OCI-LY7 (cell line): Measurements from ENCODE around the gene CPT2. TPM values are rescaled to one million over a fixed set of nuclear protein-coding genes. Genes with fewer than 3 reads are reported as not detected.

ENCODE experiments used
- BruUV-seq: library from RNA; stranded (reverse); fragments of 400-500 nt; replicated peaks from 2 replicates; lab custom pipeline; 2021; lab: Mats Ljungman, UMichigan
- CTCF ChIA-PET: fragments of 300-600 bp; sonication (Branson Sonifier 250); formaldehyde crosslinking; loops from one replicate; lab custom pipeline; 2022; ENCODE audit warnings: antibody characterized with exemption; ENCODE audit not compliant: unreplicated experiment; lab: Charles Lee
- POLR2A ChIA-PET: fragments of 300-600 bp; sonication (Branson Sonifier 250); formaldehyde crosslinking; loops from one replicate; lab custom pipeline; 2022; ENCODE audit warnings: antibody characterized with exemption; lab: Charles Lee
- DNase-seq: peaks from one replicate; pipeline ENCODE4 v3.0.0-alpha.2; 2015; ENCODE audit warnings: low spot score
- H2AFZ ChIP-seq: fragments of 200-600 bp; sonication (generic), shearing (Covaris generic); 2 replicates; pipeline ENCODE4 v1.6.1; 2014; ENCODE audit warnings: mild to moderate bottlenecking, antibody characterized with exemption, low read length, moderate library complexity
- H3K27ac ChIP-seq: fragments of 200-600 bp; sonication (generic); 2 replicates; pipeline ENCODE4 v1.5.1; 2014; ENCODE audit warnings: mixed run types, low read depth, mild to moderate bottlenecking, moderate library complexity, low read length, inconsistent platforms; ENCODE audit not compliant: poor library complexity, severe bottlenecking
- H3K36me3 ChIP-seq: fragments of 200-600 bp; sonication (generic); 2 replicates; pipeline ENCODE4 v1.6.1; 2014; ENCODE audit warnings: mild to moderate bottlenecking, antibody characterized with exemption, low read length, moderate library complexity, mixed read lengths; ENCODE audit not compliant: insufficient read depth
- H3K4me1 ChIP-seq: fragments of 200-600 bp; sonication (generic); 2 replicates; pipeline ENCODE4 v1.5.1; 2014; ENCODE audit warnings: mild to moderate bottlenecking, low read length; ENCODE audit not compliant: insufficient read depth, poor library complexity, severe bottlenecking
- H3K4me2 ChIP-seq: fragments of 200-600 bp; sonication (generic); 2 replicates; pipeline ENCODE4 v1.6.1; 2014; ENCODE audit warnings: mild to moderate bottlenecking, low read length
- H3K4me3 ChIP-seq: fragments of 200-600 bp; sonication (generic); 2 replicates; pipeline ENCODE4 v1.5.1; 2014; ENCODE audit warnings: mild to moderate bottlenecking, low read depth, low read length; ENCODE audit not compliant: poor library complexity, severe bottlenecking
- H3K79me2 ChIP-seq: fragments of 200-600 bp; sonication (generic); 2 replicates; pipeline ENCODE4 v1.6.1; 2016; ENCODE audit warnings: low read depth, mild to moderate bottlenecking, low read length, moderate library complexity, mixed read lengths; ENCODE audit not compliant: insufficient read depth
- H3K9me2 ChIP-seq: fragments of 200-600 bp; sonication (generic); 2 replicates; pipeline ENCODE4 v1.6.1; 2016; ENCODE audit warnings: mild to moderate bottlenecking, low read length, mixed read lengths; ENCODE audit not compliant: insufficient read depth
- H3K9me3 ChIP-seq: fragments of 200-600 bp; sonication (generic); 2 replicates; pipeline ENCODE4 v1.6.1; 2014; ENCODE audit warnings: mild to moderate bottlenecking, mixed run types, low read length, mixed read lengths
- H4K20me1 ChIP-seq: fragments of 200-600 bp; sonication (generic); 2 replicates; pipeline ENCODE4 v1.6.1; 2014; ENCODE audit warnings: mild to moderate bottlenecking, antibody characterized with exemption, low read length, moderate library complexity, mixed read lengths; ENCODE audit not compliant: insufficient read depth
- CTCF ChIP-seq: fragments of 200-600 bp; sonication (generic); conservative IDR thresholded peaks from 2 replicates; pipeline ENCODE4 v1.5.1; 2014; ENCODE audit warnings: mild to moderate bottlenecking, antibody characterized with exemption, low read length, moderate library complexity, mixed read lengths
- EZH2phosphoT487 ChIP-seq: fragments of 200-600 bp; sonication (generic); IDR thresholded peaks from 2 replicates; pipeline ENCODE4 v1.6.1; 2018; ENCODE audit warnings: low read depth, borderline replicate concordance, mild to moderate bottlenecking, mixed run types, antibody characterized with exemption, low read length, moderate library complexity, mixed read lengths
- intact Hi-C: fragments of 100-400 bp; cut with micrococcal nuclease; formaldehyde crosslinking; loops from one replicate; pipeline ENCODE4 v1.10.0; 2022; ENCODE audit not compliant: unreplicated experiment
- total RNA-seq, 2 experiments: library from RNA; depleted of rRNA in 1 of 2; stranded (reverse); fragments of >200 nt in 1 of 2; shearing (Covaris generic) in 1 of 2; gene quantifications; 2 replicates each; pipeline ENCODE4 v1.2.3, GENCODE V29; 2014 to 2022

CPT2 gene
- total RNA-seq, 2 experiments from 2014 or later, result 19.9 to 26.6 TPM

GRCh38 chr1:53155534-53155933 lies 41.1 kb upstream of the CPT2 start:
- no peaks in the 10 kb centered on the region for H3K36me3 ChIP-seq
- H3K4me2 ChIP-seq, result no peak overlapping the region
- H3K4me3 ChIP-seq, result no peak overlapping the region
- H4K20me1 ChIP-seq, result no peaks in the 10 kb centered on the region
- no peaks in the 10 kb centered on the region for H3K79me2 ChIP-seq
- intact Hi-C loops, result no loop called here
- H3K9me2 ChIP-seq, result no peaks in the 10 kb centered on the region
- CTCF ChIA-PET, result no interaction called here
- H3K9me3 ChIP-seq, result no peaks in the 10 kb centered on the region
- no peak overlapping the region for H2AFZ ChIP-seq
- BruUV-seq, result no TSS peak
- POLR2A ChIA-PET, result no interaction called here
- H3K4me1 ChIP-seq, result no peaks in the 10 kb centered on the region
- TF ChIP-seq CTCF (no peak), EZH2phosphoT487 (no peak)
- no peak for DNase-seq
- no peak overlapping the region for H3K27ac ChIP-seq

- H3K4me3 ChIP-seq, result no peak overlapping the region
- no peaks in the 10 kb centered on the region for H3K36me3 ChIP-seq
- H3K4me1 ChIP-seq, result no peaks in the 10 kb centered on the region
- no peaks in the 10 kb centered on the region for H3K79me2 ChIP-seq
- DNase-seq, result no peak
- no TSS peak for BruUV-seq
- CTCF ChIA-PET, result no interaction called here
- POLR2A ChIA-PET, result no interaction called here
- H4K20me1 ChIP-seq, result no peaks in the 10 kb centered on the region
- intact Hi-C loops, result no loop called here
- H3K9me3 ChIP-seq, result no peaks in the 10 kb centered on the region
- no peak overlapping the region for H3K27ac ChIP-seq
- H3K4me2 ChIP-seq, result no peak overlapping the region
- TF ChIP-seq EZH2phosphoT487, result no peak
- no peak for TF ChIP-seq CTCF
- no peak overlapping the region for H2AFZ ChIP-seq
- H3K9me2 ChIP-seq, result no peaks in the 10 kb centered on the region
These were observed 40.7 kb upstream of the CPT2 start for GRCh38 chr1:53155945-53156344.

- Histone ChIP-seq H3K4me3 (no peak overlapping the region), H3K4me2 (no peak overlapping the region), H3K4me1 (no peaks in the 10 kb centered on the region), H4K20me1 (no peaks in the 10 kb centered on the region), H3K9me3 (no peaks in the 10 kb centered on the region), H3K27ac (no peak overlapping the region), H3K36me3 (no peaks in the 10 kb centered on the region), H3K9me2 (no peaks in the 10 kb centered on the region), H2AFZ (no peak overlapping the region), H3K79me2 (no peaks in the 10 kb centered on the region)
- intact Hi-C loops, result no loop called here
- TF ChIP-seq EZH2phosphoT487 (no peak), CTCF (no peak)
- ChIA-PET CTCF (no interaction called here), POLR2A (no interaction called here)
- no TSS peak for BruUV-seq
- DNase-seq, result no peak
These were observed 39.8 kb upstream of the CPT2 start for GRCh38 chr1:53156783-53157182.
